GM18951 (cell line): ENCODE results near the gene MUS81.

ENCODE experiments used
- POLR2A ChIP-seq: IDR thresholded peaks from 4 replicates; pipeline ENCODE4 v1.6.1; 2011; ENCODE audit warnings: mild to moderate bottlenecking; ENCODE audit not compliant: insufficient read length, insufficient read depth; ENCODE audit errors: extremely low read depth
- in situ Hi-C: fragments of 300-500 bp; cut with MboI; formaldehyde crosslinking; loops from one replicate; pipeline ENCODE4 v1.12.0; 2022; ENCODE audit warnings: low sequenced_read_pairs, mixed read lengths, inconsistent platforms; ENCODE audit not compliant: unreplicated experiment

Gene MUS81, protein sequence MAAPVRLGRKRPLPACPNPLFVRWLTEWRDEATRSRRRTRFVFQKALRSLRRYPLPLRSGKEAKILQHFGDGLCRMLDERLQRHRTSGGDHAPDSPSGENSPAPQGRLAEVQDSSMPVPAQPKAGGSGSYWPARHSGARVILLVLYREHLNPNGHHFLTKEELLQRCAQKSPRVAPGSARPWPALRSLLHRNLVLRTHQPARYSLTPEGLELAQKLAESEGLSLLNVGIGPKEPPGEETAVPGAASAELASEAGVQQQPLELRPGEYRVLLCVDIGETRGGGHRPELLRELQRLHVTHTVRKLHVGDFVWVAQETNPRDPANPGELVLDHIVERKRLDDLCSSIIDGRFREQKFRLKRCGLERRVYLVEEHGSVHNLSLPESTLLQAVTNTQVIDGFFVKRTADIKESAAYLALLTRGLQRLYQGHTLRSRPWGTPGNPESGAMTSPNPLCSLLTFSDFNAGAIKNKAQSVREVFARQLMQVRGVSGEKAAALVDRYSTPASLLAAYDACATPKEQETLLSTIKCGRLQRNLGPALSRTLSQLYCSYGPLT

DNA sequence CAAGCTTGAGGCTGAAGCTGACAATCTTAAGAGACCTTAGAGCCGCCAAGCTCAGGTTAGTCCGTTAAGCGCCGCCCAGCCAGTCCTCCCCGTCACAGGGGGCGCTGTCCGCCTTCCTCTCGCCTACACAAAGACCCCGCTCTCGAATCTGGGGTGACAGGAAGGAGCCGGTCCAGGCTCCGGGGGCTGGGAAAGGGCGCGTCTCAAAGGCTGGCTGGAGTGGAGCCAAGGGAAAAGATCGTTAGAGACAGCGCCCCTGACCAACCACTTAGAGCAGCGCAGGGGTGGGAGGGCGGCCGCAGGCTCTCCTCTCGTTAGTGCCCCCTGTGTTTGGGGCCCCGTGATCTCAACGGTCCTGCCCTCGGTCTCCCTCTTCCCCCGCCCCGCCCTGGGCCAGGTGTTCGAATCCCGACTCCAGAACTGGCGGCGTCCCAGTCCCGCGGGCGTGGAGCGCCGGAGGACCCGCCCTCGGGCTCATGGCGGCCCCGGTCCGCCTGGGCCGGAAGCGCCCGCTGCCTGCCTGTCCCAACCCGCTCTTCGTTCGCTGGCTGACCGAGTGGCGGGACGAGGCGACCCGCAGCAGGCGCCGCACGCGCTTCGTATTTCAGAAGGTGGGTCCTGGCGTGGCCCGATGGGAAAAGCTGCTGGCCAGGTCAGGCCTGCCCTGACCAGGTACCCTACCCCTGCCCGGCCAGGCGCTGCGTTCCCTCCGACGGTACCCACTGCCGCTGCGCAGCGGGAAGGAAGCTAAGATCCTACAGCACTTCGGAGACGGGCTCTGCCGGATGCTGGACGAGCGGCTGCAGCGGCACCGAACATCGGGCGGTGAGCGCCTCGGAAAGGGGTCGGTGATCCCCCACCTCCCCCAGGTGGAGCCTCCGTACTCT, at the start of gene MUS81:
Gene MUS81 (plus strand): TSS at position 156 of the 887 bp plus-strand sequence. CDS start 321 bp downstream, at position 477.
- peak; percentile 81 for TF ChIP-seq POLR2A
- in situ Hi-C loops: no loop called here

DNA sequence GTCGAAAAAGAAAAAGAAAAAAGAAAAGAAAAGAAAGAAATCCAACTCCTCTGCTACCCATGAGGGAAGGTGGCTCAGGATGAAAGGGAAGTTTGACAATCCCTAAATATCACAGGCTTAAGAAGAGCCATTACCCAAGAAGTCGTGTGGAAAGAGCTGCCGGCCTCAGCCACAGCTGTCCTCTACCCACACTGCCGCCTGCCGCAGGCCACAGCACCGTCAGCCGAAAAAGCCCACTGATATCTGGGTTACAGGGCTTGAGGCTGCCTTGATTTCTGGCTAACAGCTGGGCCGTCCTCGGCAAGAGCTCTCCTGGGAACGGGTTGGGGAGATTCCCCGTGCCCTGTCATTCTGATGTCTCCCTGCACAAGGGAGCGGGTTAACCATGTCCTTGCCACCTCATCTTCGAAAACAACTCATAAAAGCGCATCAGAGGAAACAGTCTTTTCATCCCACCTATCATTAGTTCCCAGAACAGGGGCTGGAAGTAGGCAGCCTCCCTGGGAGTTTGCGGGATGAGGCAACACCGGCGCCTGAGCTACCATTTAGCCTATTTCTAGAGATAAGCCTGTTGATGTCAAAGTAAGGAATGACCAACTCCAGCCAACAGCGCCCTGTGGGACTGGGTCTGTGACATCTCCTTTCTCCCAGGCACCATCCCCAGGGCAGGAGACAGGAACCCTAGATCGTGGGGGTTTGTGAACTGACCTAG, 48.3 kb upstream of the MUS81 start:
- TF ChIP-seq POLR2A: no peak
- in situ Hi-C loops: no loop called here

GRCh38 chr11:65814131-65814985, 45.9 kb upstream of the MUS81 start:
- no peak for TF ChIP-seq POLR2A
- in situ Hi-C loops: no loop called here

- no peak for TF ChIP-seq POLR2A
- in situ Hi-C loops: no loop called here
Observed at GRCh38 chr11:65814986-65815565, 45.2 kb upstream of the MUS81 start.

GRCh38 chr11:65816696-65817095, 43.5 kb upstream of the MUS81 start:
- no peak for TF ChIP-seq POLR2A
- in situ Hi-C loops: no loop called here

GRCh38 chr11:65817312-65817834, 42.9 kb upstream of the MUS81 start:
- in situ Hi-C loops: no loop called here
- no peak for TF ChIP-seq POLR2A

DNA sequence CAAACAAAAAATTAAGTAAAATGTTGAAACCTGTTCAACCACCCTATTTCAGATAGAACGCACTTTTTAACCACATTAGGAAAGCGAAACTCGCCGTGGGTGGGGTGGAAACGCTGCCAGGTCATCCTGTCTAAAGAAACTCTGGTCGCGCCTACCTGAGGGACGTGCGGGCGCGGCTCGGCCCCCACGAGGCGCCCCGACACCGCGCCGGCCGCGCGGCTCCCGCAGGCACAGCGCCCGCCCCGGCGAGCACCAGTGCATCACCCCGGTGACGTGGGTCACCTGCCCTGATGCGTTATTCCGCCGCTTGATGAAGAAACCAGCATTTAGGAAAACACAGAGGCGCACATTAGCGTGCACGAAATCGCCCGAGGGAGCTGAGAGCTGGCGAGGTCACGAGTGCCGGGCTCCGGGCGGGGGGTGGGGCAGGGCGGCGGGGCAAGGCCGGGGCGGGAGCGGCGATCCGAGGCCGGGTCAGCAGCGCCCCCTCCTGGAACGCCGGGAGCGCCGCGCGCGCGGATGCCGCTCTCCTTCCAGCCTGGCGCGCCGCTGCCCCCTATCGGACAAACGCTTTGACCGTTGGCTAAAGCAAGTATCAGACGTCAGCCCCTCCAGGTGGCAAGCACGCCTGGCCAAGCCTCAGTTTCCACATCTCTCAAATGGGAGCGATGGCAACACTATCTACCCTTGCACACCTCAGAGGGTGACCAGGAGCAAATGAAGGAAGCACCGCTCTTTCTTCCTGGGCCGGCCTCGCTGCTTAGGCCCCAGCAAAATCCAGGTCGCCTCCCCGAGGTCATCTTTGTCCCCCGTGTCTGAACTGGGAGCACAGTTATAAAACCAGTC, 42.2 kb upstream of the MUS81 start:
- TF ChIP-seq POLR2A: peak; percentile 10
- in situ Hi-C loops: no loop called here

DNA sequence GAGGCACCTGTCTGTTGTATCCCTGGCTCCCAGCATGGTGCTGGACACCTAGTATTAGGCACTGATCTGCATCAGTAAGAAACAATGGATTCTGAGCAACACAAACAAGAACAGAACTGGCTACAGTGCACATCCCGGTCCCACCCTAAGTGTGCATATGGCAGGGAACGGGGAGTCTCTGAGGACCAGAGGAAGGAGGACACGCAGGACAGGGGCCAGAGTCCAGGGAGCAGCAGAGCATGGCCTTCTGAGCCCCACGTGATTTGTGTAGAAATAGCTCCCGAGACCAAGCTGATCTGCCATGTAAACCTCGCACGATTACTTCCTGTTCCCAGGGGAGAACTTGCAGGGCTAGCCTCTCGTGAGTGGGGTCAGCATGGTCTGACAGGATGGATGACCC, 39.1 kb upstream of the MUS81 start:
- no peak for TF ChIP-seq POLR2A

DNA sequence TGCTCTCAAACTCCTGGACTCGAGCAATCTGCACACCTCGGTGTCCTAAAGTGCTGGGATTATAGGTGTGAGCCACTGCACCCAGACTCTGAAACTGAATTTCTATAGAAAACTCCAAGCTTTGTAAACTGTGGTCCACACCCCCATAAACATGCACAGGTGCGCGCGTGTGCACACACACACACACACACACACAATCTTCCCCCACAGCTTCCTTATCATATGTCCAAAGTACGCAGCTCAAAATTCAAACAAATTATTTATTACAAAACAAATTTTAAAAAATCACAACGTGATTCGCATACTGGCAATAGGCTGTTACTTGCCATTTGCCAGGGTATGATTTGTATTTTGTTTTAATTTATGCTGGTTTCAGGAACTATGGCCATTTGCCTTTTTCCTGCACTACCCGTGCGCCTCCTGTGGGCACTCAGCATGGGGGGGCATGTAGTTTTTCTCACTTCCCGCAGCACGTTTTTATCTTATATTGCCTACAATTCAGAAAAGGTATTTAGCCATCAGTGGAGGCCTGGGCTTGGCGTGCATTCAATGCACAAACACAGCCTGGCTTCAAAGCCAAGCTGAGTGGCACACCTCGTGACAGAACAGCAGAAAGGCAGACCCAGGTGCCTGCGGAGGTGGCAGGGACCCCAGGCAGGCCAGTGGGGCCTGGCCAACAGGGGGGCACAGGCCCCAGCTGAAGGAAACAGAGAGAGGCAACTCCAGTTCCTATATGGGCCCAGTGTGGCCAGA, 37.3 kb upstream of the MUS81 start:
- in situ Hi-C loops: loop anchor here (10.0 kb wide), 1 partner anchor 98 kb away; the partner anchor contains the start of gene RNASEH2C

More for the DNA sequence above, 39.1 kb upstream of the MUS81 start:
- in situ Hi-C loops: loop anchor here (10.0 kb wide), 1 partner anchor 96 kb away; the partner anchor contains the start of gene RNASEH2C

More for the DNA sequence above, 37.3 kb upstream of the MUS81 start:
- no peak for TF ChIP-seq POLR2A
